ENCODE data around the gene ZNF423.
A peak's percentile ranks its signal among the peaks of the same experiment; 100 is the strongest.

GRCh38 chr16:49854796-49855203 lies 1.1 kb downstream of the ZNF423 start:
- TF ChIP-seq POLR2A (IDR thresholded peaks at IDR 0.05): no peak
- TF ChIP-seq CTCF (IDR thresholded peaks at IDR 0.05): peak in 2 of 4 experiments; percentile 9 to 25
- no peak for TF ChIP-seq EP300 (IDR thresholded peaks at IDR 0.05)
